OCI-M1 (cell line): ENCODE results near the gene C4A.
"Not testable (repeated sequence)": the region's sequence is repeated elsewhere in the genome, so short reads cannot be mapped to it uniquely, and the experiment has no call there.

Experiments
- DNase-seq: peaks from one replicate; lab custom pipeline; 2025; lab: John Stamatoyannopoulos, UW

C4A gene

DNA sequence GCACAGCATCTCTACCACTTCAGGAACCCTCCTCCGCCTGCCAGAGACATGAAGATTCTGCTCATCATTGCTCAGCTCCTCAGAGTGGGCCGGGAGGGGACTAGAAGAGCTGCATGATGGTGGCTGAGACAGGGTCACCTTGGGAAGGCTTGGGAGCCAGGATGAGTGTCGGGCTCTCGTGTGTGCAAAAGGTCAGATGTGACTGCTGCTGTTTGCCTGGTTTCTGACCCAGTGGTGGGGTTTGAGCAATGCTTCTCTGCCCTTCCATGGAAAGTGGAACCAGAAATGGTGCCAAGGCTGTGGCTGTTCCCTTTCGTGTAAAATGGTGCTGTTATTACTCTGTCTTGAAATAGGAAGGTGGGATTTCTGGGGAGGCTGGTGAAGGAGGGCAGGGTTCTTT, 859 bp upstream of the C4A start:
- DNase-seq: not testable (repeated sequence)

DNA sequence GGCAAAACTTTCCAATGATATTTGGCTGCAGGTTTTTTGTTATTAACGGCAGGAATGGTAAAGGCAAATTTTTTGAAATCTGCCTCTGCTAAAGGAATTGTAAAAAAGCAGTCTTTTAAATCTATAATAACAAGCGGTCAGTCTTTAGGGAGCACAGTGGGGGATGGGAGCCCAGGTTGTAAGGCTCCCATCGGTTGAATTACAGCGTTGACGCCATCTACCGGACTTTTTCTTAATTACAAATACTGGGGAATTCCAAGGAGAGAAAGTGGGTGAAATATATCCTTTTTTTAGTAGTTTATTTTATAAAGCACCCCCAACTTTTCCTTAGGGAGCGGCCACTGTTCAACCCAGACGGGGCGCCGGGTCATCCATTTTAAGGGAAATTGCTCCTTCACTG, 7.5 kb downstream of the C4A start:
- not testable (repeated sequence) for DNase-seq

GRCh38 chr6:31994421-31994820, 12.6 kb downstream of the C4A start:
- DNase-seq: not testable (repeated sequence)

GRCh38 chr6:31996385-31996784, 14.5 kb downstream of the C4A start:
- not testable (repeated sequence) for DNase-seq

- not testable (repeated sequence) for DNase-seq
These were observed 20.9 kb downstream of the C4A start for GRCh38 chr6:32002546-32003268.

- not testable (repeated sequence) for DNase-seq
These were observed 21.4 kb downstream of the C4A start for GRCh38 chr6:32003301-32003700.

DNA sequence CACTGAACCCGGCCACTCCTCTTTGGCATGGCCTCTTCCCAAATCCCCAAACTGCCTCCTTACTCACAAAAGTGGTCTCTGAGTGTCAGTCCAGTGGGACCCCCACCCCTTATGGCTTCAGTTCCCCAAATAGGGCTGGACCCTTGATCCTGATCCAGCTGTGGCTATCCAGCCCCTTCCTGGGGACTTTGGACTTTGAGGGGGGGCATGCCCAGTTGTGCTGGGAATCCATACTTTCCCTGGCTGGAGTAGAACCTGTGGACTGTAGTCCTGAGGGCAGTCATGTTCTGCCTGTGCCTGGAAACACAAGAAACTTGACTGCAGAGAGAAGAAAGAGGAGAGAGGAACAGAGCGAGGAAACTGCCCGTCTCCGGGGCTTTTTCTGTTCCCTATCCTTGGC, 22.5 kb downstream of the C4A start:
- not testable (repeated sequence) for DNase-seq

DNA sequence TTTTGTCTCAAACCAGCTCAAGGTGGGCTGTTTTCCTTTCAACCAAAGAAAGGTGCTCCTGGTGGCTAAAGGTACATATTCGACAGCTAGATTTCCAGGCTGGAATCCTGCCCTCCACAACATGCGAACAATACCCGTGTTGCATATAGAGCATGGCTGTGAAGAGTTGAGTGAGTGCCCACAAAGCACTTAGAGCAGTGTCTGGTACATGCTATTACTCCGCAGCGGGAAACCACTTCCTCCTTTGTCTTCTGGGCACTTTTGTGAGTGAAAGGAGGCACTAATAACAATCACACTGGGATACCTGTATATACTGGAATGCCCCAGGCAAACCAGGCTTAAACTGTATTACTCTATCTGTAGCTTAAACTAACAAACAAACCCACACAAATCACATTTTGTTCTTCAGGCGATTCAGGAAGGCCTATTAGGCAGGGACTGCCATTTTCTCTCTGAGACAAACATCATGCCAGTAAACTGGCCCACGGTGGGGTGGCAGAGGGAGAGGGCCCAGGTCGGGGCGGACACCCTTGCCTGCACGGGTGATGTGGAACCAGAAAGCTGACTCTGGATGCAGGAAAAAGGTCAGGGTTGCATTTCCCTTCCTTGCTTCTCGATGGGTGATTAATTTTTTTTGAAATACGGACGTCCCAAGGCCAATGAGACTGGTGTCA, 23.1 kb downstream of the C4A start:
- not testable (repeated sequence) for DNase-seq

GRCh38 chr6:32005538-32005880, 23.7 kb downstream of the C4A start:
- DNase-seq: not testable (repeated sequence)

GRCh38 chr6:32005991-32006529, 24.2 kb downstream of the C4A start:
- not testable (repeated sequence) for DNase-seq

- not testable (repeated sequence) for DNase-seq
These were observed 25.2 kb downstream of the C4A start for GRCh38 chr6:32007086-32007485.

DNA sequence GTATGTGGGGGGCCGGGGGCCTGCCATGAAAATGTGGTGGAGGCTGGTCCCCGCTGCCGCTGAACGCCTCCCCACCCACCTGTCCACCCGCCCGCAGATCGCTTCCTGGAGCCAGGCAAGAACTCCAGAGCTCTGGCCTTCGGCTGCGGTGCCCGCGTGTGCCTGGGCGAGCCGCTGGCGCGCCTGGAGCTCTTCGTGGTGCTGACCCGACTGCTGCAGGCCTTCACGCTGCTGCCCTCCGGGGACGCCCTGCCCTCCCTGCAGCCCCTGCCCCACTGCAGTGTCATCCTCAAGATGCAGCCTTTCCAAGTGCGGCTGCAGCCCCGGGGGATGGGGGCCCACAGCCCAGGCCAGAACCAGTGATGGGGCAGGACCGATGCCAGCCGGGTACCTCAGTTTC, 26.2 kb downstream of the C4A start:
- not testable (repeated sequence) for DNase-seq

- DNase-seq: not testable (repeated sequence)
These were observed 26.8 kb downstream of the C4A start for GRCh38 chr6:32008616-32009015.

GRCh38 chr6:32009537-32009936, 27.7 kb downstream of the C4A start:
- not testable (repeated sequence) for DNase-seq

DNA sequence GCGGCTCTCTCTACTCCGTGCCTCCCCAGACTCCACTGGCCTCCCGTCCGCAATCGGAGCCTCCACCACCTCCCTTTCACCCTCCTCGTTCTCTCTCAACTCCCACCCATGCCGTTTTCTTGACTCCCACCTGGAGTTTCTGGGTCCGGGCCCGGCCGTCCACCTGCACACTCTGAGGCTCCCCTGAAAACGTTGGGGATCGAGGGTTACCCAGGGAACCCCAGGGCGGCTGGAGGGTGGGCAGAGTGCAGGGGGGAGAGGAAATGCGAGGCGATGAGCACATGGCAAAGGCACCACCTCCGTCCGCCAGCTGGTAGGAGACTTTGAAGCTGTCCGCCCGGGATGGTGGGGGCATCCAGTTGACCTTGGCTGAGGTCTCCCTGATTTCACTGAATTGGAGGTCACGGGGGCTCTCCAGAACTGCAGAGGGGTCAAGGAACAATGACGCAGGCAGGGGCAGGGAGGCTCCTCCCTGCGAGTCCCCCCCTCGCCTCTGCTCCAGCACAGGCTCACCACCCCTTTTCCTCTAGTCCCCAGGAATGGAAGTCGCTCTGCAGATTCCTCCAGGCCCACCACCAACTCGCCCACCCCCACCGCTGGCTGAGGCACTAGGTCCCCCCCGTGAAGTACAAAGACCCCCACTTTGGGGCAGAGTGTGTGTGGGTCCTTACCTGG, 29.1 kb downstream of the C4A start:
- not testable (repeated sequence) for DNase-seq

- not testable (repeated sequence) for DNase-seq
These were observed 31.2 kb downstream of the C4A start for GRCh38 chr6:32012941-32013617.

DNA sequence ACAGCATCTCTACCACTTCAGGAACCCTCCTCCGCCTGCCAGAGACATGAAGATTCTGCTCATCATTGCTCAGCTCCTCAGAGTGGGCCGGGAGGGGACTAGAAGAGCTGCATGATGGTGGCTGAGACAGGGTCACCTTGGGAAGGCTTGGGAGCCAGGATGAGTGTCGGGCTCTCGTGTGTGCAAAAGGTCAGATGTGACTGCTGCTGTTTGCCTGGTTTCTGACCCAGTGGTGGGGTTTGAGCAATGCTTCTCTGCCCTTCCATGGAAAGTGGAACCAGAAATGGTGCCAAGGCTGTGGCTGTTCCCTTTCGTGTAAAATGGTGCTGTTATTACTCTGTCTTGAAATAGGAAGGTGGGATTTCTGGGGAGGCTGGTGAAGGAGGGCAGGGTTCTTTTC, 31.9 kb downstream of the C4A start:
- DNase-seq: not testable (repeated sequence)

DNA sequence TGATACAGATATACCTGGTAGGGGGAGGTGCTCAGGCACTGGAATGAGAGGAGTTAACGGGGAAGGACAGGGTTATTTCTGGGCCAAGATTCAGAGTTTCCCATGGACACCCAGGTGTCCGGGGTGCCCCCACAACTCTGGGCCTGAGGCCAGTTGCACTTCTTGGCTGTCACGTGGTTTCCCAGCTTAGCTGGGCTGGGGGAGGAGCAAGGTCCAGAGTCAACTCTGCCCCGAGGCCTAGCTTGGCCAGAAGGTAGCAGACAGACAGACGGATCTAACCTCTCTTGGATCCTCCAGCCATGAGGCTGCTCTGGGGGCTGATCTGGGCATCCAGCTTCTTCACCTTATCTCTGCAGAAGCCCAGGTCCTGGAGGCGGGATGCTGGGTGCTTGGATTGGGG, 32.7 kb downstream of the C4A start, which contains the start of gene C4B:
TSS of gene C4B (plus strand) at position 249 of the 400 bp plus-strand sequence. CDS start at position 300, 51 bp downstream.
- DNase-seq: not testable (repeated sequence)

DNA sequence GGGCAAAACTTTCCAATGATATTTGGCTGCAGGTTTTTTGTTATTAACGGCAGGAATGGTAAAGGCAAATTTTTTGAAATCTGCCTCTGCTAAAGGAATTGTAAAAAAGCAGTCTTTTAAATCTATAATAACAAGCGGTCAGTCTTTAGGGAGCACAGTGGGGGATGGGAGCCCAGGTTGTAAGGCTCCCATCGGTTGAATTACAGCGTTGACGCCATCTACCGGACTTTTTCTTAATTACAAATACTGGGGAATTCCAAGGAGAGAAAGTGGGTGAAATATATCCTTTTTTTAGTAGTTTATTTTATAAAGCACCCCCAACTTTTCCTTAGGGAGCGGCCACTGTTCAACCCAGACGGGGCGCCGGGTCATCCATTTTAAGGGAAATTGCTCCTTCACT, 40.2 kb downstream of the C4A start:
- not testable (repeated sequence) for DNase-seq

DNA sequence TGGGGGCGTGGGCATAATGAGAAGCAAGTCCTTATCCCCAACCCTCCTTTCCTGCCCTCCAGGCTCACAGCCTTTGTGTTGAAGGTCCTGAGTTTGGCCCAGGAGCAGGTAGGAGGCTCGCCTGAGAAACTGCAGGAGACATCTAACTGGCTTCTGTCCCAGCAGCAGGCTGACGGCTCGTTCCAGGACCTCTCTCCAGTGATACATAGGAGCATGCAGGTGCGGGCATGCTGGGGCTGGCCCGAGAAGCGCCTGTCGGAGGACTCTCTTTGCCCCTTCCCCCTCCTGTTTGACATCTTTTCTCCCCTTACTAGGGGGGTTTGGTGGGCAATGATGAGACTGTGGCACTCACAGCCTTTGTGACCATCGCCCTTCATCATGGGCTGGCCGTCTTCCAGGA, 46.8 kb downstream of the C4A start:
- DNase-seq: not testable (repeated sequence)

- not testable (repeated sequence) for DNase-seq
These were observed 47.7 kb downstream of the C4A start for GRCh38 chr6:32029553-32029952.
